ENCODE data around the gene LDAF1.

- TF ChIP-seq, protein P1, sequence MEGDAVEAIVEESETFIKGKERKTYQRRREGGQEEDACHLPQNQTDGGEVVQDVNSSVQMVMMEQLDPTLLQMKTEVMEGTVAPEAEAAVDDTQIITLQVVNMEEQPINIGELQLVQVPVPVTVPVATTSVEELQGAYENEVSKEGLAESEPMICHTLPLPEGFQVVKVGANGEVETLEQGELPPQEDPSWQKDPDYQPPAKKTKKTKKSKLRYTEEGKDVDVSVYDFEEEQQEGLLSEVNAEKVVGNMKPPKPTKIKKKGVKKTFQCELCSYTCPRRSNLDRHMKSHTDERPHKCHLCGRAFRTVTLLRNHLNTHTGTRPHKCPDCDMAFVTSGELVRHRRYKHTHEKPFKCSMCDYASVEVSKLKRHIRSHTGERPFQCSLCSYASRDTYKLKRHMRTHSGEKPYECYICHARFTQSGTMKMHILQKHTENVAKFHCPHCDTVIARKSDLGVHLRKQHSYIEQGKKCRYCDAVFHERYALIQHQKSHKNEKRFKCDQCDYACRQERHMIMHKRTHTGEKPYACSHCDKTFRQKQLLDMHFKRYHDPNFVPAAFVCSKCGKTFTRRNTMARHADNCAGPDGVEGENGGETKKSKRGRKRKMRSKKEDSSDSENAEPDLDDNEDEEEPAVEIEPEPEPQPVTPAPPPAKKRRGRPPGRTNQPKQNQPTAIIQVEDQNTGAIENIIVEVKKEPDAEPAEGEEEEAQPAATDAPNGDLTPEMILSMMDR (conservative IDR thresholded peaks at IDR 0.05; ENCODE audit: low read depth, low read length): no peak
- no peak for TF ChIP-seq EZH2 (IDR thresholded peaks at IDR 0.05; ENCODE audit: low read length, unreplicated experiment)
Measured at GRCh38 chr16:21179126-21179982, 20.9 kb downstream of the LDAF1 start.
